Heart right ventricle (tissue), 16 donors: Measurements from ENCODE around the gene BRMS1. TPM values are rescaled to one million over a fixed set of nuclear protein-coding genes. Genes with fewer than 3 reads are reported as not detected.

Source experiments
- ATAC-seq, 8 donors: fragments of 200-7000 bp; cut with Tn5 transposase; one replicate each; pipeline ENCODE4 v1.9.1; 2020; ENCODE audit warnings: mild to moderate bottlenecking in 8 of 8, moderate library complexity in 8 of 8, moderate number of reproducible peaks in 1 of 8
- DNase-seq, 2 donors: peaks; one replicate each; pipeline ENCODE4 v3.0.0-alpha.2; 2020
- H3K27ac ChIP-seq, 10 donors: fragments of 200-600 bp; sonication (generic) in 2 of 10; one replicate each; pipeline versions ENCODE4 v1.5.0 to v1.8.0; 2020 to 2022; ENCODE audit warnings: mild to moderate bottlenecking in 3 of 10
- H3K27me3 ChIP-seq, 7 donors: fragments of 200-600 bp; one replicate each; pipeline ENCODE4 v1.8.0; 2021 to 2022; ENCODE audit warnings: mild to moderate bottlenecking in 2 of 7
- H3K36me3 ChIP-seq, 9 donors: fragments of 200-600 bp; sonication (generic) in 1 of 9; one replicate each; pipeline versions ENCODE4 v1.5.0 to v1.8.0; 2020 to 2022; ENCODE audit warnings: mild to moderate bottlenecking in 2 of 9
- H3K4me1 ChIP-seq, 9 donors: fragments of 200-600 bp; sonication (generic) in 1 of 9; one replicate each; pipeline versions ENCODE4 v1.5.0 to v1.8.0; 2020 to 2022; ENCODE audit warnings: mild to moderate bottlenecking in 4 of 9
- H3K4me3 ChIP-seq, 10 donors: fragments of 200-600 bp; sonication (generic) in 2 of 10; one replicate each; pipeline versions ENCODE4 v1.5.0 to v1.8.0; 2020 to 2022; ENCODE audit warnings: mild to moderate bottlenecking in 7 of 10, moderate library complexity in 2 of 10
- H3K9me3 ChIP-seq, 11 donors: fragments of 200-600 bp in 10 of 11; sonication (generic) in 2 of 11; one replicate each; pipeline versions ENCODE4 v1.5.0 to v1.8.0; 2013 to 2022; ENCODE audit warnings: mild to moderate bottlenecking in 2 of 11, control low read depth in 1 of 11, moderate library complexity in 1 of 11
- WGBS, 2 donors: extraction: QIAGEN DNeasy Blood & Tissue Kit; methylation state at CpG; one replicate each; pipeline ENCODE4 v1.1.7; 2013; ENCODE audit warnings: inconsistent platforms in 1 of 2; 5-methylcytosine and 5-hydroxymethylcytosine counted together
- intact Hi-C, 10 donors: fragments of 100-400 bp; cut with DNase I; formaldehyde crosslinking; loops; one replicate each; pipeline versions ENCODE4 v1.11.1 to v1.14.2; 2022
- polyA plus RNA-seq, 2 donors: library from polyadenylated mRNA; stranded (reverse); fragments of 200-250 nt; gene quantifications; one replicate each; pipeline ENCODE4 v1.2.3, GENCODE V29; 2013
- total RNA-seq, 10 donors: library from RNA; stranded (reverse); fragmentation: NEBNext Ultra II Directional in 3 of 10; extraction: Animal tissue kit (Norgen Biotek cat#: 25700) in 3 of 10; gene quantifications; one replicate each; pipeline versions ENCODE4 v1.2.1 to v1.2.4, GENCODE V29; 2021 to 2023
- TF ChIP-seq, protein P1 (sequence below), 9 donors: fragments of 200-600 bp; sonication (generic) in 2 of 9; IDR thresholded peaks; one replicate each; pipeline versions ENCODE4 v1.5.0 to v1.8.0; 2021 to 2022; ENCODE audit warnings: antibody characterized with exemption in 9 of 9, mild to moderate bottlenecking in 5 of 9, moderate library complexity in 1 of 9
- donor health status: Arrhythmogenic right ventricular cardiomyopathy.
- donor health status: ischemic (EF 13 %, LVEDD 7.1; RV severe dilation, severe dysfunction).
- donor health status: healthy with polysubstance abuse.
- donor health status: DM: no; HTN: yes; CAD: no.
- donor health status: DM: no; HTN: no; CAD: no.
- donor health status: ischemic (EF 25% LVEDD 6.9; RV normal size, moderate dysfunction).
- donor health status: ischemic (EF 25% LVEDD 5.7; RV mildly dilated, moderate dysfunction).
- donor health status: healthy.
- donor health status: DM: yes; HTN: yes; CAD: no.
- donor health status: Ischemic cardiomyopathy.
- donor health status: ischemic (EF 35%, LVEDD 5.7; RV mildly dilated, moderate dysfunction).
- donor health status: nonischemic (EF 11% LVEDD 7.7; RV severe dilation, severe dysfunction).
- donor health status: DM: yes; HTN: yes; CAD: no.
- donor health status: PGD.
- donor health status: ischemic (EF 29% LVEDD 5.4; RV normal size, mild dysfunction).
- donor health status: nonischemic (EF 23%, LVEDD 6.1; RV moderate dilation, normal function).

Gene BRMS1
- total and polyA plus RNA-seq, 12 donors = 10.6 to 73.9 (median 13.6) TPM

DNA sequence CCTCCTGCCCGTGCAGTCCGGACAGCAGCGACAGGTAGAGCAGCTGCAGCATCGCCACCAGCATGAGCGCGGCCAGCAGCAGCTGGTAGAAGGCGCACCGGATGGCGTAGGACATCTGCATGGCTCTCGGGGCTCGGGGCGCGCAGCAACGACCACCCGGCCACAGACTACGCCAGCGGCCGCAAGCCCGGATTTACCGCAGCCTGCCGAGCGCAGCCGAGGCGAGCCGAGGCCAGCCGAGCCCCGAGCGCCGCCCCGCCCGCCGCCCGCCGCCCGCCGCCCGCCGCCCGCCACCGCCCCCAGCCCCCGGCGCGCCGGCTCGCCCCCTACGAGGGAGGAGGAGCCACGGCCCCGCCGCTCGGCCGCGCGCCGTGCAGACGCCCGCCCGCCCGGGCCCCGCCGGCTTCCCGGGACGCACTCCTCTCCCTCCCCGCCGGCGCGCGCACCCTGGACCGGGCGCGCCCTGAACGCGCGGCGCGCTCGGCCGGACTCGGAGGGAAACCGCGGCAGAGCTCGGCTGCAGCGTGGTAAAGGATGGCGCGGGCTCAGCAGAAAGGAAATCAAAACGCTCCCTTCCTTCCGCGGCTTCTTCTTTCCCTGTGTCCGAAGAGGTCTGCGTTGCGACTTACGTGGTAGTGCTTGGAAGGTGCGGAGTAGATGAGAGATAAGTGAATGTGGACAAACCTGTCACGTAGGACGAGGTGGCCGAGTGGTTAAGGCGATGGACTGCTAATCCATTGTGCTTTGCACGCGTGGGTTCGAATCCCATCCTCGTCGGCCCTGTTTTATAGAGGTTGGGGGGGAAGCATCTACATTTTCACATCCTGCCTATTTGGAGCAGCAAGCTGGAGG is 2.7 kb upstream of the BRMS1 start, which contains the start of gene B4GAT1:
TSS of gene B4GAT1 (minus strand) at position 205 of the 852 bp plus-strand sequence. CDS start at position 121, 84 bp downstream.
- H3K4me3 ChIP-seq = peak within 1 kb of the TSS; percentile 67 to 100 (median 90)
- ATAC-seq (peak; percentile 53 to 84 (median 68)), DNase-seq (peak; percentile 76 to 88)
- peaks cover 0 to 5% (median 0%) of the 10 kb centered on the region in 9 donors for H3K36me3 ChIP-seq
- TF ChIP-seq, protein P1, sequence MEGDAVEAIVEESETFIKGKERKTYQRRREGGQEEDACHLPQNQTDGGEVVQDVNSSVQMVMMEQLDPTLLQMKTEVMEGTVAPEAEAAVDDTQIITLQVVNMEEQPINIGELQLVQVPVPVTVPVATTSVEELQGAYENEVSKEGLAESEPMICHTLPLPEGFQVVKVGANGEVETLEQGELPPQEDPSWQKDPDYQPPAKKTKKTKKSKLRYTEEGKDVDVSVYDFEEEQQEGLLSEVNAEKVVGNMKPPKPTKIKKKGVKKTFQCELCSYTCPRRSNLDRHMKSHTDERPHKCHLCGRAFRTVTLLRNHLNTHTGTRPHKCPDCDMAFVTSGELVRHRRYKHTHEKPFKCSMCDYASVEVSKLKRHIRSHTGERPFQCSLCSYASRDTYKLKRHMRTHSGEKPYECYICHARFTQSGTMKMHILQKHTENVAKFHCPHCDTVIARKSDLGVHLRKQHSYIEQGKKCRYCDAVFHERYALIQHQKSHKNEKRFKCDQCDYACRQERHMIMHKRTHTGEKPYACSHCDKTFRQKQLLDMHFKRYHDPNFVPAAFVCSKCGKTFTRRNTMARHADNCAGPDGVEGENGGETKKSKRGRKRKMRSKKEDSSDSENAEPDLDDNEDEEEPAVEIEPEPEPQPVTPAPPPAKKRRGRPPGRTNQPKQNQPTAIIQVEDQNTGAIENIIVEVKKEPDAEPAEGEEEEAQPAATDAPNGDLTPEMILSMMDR (IDR thresholded peaks at IDR 0.05) = no peak
- peaks cover 0 to 5% (median 0%) of the 10 kb centered on the region in 7 donors for H3K27me3 ChIP-seq
- peak within 1 kb of the TSS; percentile 80 to 97 (median 88) for H3K27ac ChIP-seq
- peaks cover 16 to 48% (median 39%) of the 10 kb centered on the region in 9 donors for H3K4me1 ChIP-seq
- WGBS, 2 donors = 0 to 1% methylated on average over 83 to 88 of the region's 101 CpGs
- intact Hi-C loops = loop anchor here in 3 of 10 donors (5.0 kb wide), 2 partner anchors 35 to 40 kb away; no protein-coding TSS in a partner anchor
- H3K9me3 ChIP-seq = no peaks in the 10 kb centered on the region

DNA sequence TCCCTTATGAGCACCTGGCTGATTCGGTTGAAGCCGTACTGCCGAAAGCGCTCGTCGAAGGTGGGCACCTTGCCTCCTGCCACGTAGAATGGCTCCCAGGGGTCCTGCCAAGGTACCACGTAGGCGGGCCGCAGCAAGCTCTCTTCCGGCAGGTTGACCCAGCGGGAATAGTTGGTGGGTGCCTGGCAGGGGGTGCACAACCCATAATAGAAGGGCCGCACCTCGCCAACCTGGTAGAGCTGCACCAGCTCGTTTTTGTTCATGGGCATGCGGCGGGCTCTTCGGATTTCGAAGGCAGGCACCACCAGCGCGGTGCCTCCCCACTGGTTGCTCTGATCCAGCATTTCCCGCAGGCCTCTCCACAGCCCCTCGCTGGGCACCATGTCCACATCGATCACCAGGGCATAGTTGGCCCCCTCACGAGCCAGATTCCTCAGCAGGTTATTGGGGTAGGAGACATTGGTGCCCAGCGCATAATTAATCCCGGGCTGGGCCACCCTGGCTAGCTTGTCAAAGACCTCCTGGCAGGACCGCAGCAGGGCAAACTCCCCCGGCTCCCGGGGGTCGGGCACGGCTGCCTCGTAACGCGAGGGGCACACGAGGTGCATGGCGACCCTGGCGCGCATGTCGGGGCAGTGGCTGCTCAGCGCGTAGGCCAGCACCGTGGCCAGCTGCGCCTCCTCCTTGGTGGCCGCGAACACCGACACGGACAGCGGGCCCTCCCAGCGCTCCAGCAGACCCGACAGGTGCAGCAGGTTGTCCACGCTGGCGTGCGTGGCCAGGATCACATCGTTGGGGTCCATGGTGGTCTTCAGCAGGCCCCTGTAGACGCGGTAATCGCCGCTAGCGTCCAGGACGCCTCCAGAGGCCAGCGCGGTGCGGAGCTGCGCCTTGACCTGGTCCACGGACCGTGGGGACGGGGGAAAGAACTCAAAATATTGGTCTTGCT is 1.8 kb upstream of the BRMS1 start:
- Histone ChIP-seq H3K4me1 (peaks cover 16 to 48% (median 39%) of the 10 kb centered on the region in 9 donors), H3K27ac (peak overlapping the region; percentile 80 to 97 (median 88)), H3K27me3 (peaks cover 0 to 5% (median 0%) of the 10 kb centered on the region in 7 donors), H3K36me3 (peaks cover 0 to 14% (median under 1%) of the 10 kb centered on the region in 9 donors), H3K9me3 (no peaks in the 10 kb centered on the region), H3K4me3 (peak overlapping the region; percentile 67 to 100 (median 90))
- 31 to 33% methylated on average over 68 of the region's 68 CpGs for WGBS, 2 donors
- TF ChIP-seq, protein P1 (IDR thresholded peaks at IDR 0.05) = no peak
- peak in 4 of 8 donors; percentile 4 to 35 (median 13) for ATAC-seq
- DNase-seq = no peak
- intact Hi-C loops = loop anchor here in 3 of 10 donors (5.0 kb wide), 2 partner anchors 34 to 41 kb away; no protein-coding TSS in a partner anchor

DNA sequence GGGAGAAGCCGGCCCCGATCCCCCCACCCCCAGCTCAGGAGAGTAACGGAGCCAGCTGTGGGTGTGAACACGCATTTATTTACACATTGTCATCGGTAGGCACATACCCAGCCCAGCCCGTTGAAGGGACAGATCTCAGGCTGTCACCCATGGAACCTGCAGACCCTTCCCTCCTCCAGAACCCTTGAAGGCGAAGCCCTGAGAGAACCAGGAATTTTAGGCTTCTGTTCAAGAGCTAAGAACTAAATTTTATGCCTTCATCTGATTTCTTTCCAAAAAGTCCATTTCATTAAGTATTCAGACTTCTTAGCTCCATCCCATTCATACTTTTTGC is 379 bp upstream of the BRMS1 start:
- Histone ChIP-seq H3K9me3 (no peaks in the 10 kb centered on the region), H3K27ac (peak overlapping the region in 9 of 10 donors; percentile 61 to 88 (median 84)), H3K27me3 (peaks cover 0 to 5% (median 0%) of the 10 kb centered on the region in 7 donors), H3K36me3 (peaks cover 2 to 29% (median 15%) of the 10 kb centered on the region in 9 donors), H3K4me1 (peaks cover 16 to 48% (median 39%) of the 10 kb centered on the region in 9 donors), H3K4me3 (peak overlapping the region; percentile 81 to 100 (median 94))
- 2 to 5% methylated on average over 7 of the region's 7 CpGs for WGBS, 2 donors
- ATAC-seq (peak in 1 of 8 donors; percentile 19), DNase-seq (no peak)
- TF ChIP-seq, protein P1 (IDR thresholded peaks at IDR 0.05) = no peak
- intact Hi-C loops = loop anchor here in 3 of 10 donors (5.0 kb wide), 2 partner anchors 33 to 42 kb away; no protein-coding TSS in a partner anchor
